ENCODE results near the gene HPDL. TPM values are rescaled to one million over a fixed set of nuclear protein-coding genes. Genes with fewer than 3 reads are reported as not detected.
A peak's percentile ranks its signal among the peaks of the same experiment; 100 is the strongest.
"Not testable (repeated sequence)": the region's sequence is repeated elsewhere in the genome, so short reads cannot be mapped to it uniquely, and the experiment has no call there.

HPDL gene
- total RNA-seq, result 4.7 and 7.2 TPM in 2 replicates

DNA sequence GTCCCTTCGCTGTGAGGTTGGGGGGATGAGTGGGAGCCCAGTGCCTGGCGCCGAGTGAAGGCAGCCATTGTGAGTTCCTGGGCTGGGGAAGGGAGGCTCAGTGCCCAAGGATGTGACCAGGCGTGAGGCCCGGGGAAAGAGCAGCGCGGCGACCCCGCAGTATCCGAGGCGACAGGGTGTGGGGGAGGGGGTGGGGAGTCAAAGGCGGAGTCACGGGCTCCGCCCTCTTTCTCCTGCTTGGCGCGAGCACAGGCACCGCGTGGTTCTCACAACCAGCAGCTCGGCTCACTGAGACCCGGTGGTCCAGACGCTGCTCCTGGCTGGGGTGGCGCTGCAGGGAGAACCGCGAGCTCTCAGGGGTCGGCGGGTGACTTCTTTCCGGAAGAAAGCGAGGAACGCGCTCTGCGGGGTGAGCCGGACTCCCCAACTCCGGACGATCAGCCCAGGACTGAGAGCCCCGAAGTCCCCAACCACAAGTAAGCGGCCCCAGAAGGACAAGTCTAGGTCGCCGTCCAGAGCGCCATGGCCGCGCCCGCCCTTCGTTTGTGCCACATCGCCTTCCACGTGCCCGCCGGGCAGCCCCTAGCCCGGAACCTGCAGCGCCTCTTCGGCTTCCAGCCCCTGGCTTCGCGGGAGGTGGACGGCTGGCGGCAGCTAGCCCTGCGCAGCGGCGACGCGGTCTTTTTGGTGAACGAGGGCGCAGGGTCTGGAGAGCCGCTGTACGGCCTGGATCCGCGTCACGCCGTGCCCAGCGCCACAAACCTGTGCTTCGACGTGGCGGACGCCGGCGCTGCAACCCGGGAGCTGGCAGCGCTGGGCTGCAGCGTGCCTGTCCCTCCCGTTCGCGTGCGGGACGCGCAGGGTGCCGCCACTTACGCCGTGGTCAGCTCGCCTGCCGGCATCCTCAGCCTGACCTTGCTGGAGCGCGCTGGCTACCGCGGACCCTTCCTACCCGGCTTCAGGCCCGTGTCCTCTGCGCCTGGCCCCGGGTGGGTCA lies at the start of gene HPDL:
Gene HPDL (plus strand): TSS at position 269 of the 997 bp plus-strand sequence. CDS start 254 bp downstream, at position 523.
- no peak for DNase-seq (ENCODE audit: low read depth, low spot score)

DNA sequence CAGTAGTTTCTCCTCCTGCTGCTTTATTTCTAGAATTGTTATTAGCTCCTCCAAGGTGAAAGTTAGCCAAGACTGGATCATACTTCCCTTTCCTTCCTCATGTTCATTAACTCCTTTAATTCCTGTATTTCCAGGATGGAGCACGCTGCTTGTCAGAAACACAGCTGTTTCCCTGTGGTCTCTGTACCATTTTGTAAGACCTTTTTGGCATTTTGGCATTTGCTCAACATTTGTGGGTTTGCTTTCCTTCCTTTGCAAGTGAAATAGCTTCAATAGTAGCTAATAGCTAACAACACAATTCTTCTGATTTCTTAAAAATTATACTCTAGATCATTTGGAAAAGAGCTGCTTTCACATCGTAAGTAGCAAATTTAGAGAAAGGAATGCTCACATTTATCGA lies 44.3 kb upstream of the HPDL start:
- DNase-seq (ENCODE audit: low read depth, low spot score), result no peak

DNA sequence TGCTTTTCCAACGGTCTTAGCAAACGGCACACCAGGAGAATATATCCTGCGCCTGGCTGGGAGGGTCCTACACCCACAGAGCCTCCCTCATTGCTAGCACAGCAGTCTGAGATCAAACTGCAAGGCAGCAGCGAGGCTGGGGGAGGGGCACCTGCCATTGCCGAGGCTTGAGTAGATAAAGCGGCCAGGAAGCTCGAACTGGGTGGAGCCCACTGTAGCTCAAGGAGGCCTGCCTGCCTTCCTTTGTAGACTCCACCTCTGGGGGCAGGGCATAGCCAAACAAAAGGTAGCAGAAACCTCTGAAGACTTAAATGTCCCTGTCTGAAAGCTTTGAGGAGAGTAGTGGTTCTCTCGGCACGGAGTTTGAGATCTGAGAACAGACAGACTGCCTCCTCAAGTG lies 41.8 kb upstream of the HPDL start:
- DNase-seq (ENCODE audit: low read depth, low spot score), result not testable (repeated sequence)

DNA sequence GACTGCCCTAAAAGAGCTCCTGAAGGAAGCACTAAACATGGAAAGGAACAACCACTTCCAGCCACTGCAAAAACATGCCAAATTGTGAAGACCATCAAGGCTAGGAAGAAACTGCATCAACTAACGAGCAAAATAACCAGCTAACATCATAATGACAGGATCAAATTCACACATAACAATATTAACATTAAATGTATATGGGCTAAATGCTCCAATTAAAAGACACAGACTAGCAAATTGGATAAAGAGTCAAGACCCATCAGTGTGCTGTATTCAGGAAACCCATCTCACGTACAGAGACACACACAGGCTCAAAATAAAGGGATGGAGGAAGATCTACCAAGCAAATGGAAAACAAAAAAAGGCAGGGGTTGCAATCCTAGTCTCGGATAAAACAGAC lies 40.2 kb upstream of the HPDL start:
- DNase-seq (ENCODE audit: low read depth, low spot score), result not testable (repeated sequence)

DNA sequence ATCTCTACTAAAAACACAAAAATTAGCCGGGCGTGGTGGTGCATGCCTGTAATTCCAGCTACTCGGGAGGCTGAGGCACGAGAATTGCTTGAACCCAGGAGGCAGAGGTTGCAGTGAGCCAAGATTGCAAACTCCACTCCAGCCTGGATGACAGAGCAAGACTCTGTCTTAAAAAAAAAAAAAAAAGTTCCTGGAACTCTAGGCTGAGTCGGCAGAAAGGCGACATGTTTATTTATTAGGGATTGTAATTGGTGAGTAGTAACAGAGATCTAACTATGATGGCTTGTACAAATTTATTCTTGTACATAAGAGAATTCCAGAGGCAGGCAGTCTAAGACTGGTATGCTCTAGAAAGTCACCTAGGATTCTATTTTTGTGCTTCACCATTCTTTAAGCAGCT lies 35.7 kb upstream of the HPDL start:
- DNase-seq (ENCODE audit: low read depth, low spot score), result not testable (repeated sequence)

GRCh38 chr1:45291716-45292115 lies 35.0 kb upstream of the HPDL start:
- no peak for DNase-seq (ENCODE audit: low read depth, low spot score)

GRCh38 chr1:45297666-45298356 lies 28.9 kb upstream of the HPDL start:
- DNase-seq (ENCODE audit: low read depth, low spot score), result no peak

- DNase-seq (ENCODE audit: low read depth, low spot score), result no peak
Measured at GRCh38 chr1:45299296-45299695, 27.4 kb upstream of the HPDL start.

DNA sequence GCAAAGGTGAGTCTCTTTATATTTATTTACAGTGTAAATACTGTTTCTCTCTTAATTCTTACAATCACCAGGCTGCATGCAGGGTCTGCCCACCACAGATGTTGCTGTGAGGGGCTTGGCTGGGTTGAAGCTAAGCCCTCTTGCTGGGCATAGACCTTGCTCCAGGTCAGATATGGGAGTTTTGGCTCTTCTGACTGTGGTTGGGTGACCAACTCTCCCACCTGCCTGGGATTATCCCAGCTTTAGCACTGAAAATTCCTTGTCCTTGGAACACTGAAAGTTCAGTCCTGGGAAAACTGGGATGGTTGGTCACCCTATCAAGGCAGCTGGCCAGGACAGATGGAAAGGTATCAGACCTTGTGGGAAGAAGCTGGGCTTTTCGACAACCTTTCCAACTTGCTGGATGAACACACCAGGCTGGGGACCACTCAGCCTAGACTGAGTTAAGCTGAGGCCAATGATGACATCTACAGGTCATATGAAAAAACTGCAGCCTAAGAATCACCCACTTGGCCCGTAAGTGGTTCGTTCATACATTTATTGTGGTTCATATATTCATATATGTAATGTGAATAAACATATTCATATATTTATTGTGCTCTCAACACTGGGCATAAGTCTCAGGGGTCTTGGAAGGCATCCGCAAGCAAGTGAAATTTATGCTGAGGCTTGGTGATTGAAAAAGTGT lies 26.6 kb upstream of the HPDL start:
- DNase-seq (ENCODE audit: low read depth, low spot score), result peak; percentile 51

- no peak for DNase-seq (ENCODE audit: low read depth, low spot score)
Measured at GRCh38 chr1:45300669-45300997, 26.1 kb upstream of the HPDL start.

GRCh38 chr1:45302505-45303150 lies 24.1 kb upstream of the HPDL start:
- DNase-seq (ENCODE audit: low read depth, low spot score), result no peak

GRCh38 chr1:45303520-45304310 lies 23.0 kb upstream of the HPDL start:
- DNase-seq (ENCODE audit: low read depth, low spot score), result peak; percentile 89

DNA sequence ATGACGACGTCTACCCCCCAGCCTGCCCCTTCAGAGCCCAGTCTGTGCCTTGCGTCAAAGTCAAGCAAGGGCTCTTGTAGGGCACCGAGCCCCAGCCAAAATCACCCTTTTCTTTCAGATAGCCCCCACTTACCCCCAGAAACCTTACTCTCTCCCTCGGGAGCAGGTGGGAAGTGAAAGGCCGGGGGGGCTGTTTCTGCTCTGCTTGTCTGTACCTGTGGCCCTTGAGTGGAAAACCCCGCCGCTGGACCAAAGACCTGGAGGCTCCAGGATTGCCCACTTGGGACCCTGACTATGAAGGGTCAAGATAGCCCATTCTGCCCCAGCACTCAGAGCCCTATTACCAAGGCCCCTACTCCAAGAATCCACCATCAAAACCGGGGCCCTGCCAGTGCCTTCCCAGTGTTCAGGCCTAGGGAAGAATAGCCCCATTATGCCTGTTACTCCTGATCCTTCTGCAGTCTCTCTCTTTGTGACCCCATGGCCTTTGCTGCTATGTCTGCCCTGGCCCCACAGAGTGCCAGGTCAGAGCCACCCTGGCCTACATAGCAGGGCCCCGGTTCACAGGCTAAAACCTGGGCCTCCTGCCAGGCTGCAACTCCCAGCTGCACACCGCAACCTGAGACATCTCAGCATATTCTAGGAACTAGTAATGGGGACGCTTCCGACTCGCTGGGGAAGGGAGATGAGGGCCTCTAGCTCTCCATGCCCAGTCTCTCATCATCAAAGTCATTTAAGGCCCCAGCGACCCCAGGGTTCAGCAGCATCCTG lies 22.2 kb upstream of the HPDL start:
- no peak for DNase-seq (ENCODE audit: low read depth, low spot score)

DNA sequence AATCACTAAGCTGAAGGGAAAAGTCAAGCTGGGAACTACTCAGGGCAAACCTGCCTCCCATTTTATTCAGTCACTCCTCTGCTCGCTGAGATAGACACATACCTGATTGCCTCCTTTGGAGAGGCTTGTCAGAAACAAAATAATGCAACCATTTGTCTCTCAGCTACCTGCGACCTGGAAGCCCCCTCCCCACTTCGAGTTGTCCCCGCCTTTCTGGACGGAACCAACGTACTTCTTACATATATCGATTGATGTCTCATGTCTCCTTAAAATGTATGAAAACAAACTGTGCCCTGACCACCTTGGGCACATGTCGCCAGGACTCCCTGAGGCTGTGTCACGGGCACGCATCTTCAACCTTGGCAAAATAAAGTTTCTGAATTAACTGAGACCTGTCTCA lies 21.5 kb upstream of the HPDL start:
- DNase-seq (ENCODE audit: low read depth, low spot score), result no peak

DNA sequence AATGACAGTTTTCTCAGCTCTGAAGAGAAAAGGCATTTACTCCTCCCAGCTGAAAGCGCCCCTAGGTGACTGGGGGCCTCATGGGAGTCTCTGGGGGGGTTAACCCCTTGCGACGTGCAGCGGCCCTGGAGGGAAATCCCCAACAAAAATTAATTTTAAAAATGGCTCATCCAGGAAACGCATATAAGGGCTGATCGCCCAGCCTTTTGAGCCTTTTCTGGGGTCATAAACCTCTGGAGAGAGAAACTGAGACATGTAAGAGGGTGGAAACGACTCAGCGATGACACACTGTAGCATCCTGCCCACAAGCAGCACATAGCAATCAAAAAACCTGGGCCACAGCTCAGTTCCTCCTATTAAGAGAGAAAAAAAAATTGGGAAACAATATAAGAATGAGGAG lies 20.4 kb upstream of the HPDL start:
- no peak for DNase-seq (ENCODE audit: low read depth, low spot score)

DNA sequence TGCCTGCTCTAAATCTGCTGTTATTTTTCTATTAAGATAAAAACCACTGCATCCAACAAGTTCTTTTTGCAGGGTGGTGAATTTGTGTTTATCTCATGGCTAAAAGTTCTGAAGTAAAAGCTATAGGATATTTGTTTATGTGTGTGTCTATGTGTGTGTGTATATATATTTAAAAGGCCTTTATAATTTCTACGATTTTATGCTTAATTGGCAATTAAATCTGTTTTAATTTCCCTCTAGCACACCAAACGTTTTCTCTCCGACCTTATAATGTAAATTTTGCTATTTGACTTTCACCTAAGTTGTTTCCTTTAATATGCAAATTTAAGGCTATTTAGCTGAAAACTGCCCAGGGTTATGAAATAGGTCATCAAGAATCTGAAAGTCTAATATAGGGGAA lies 19.8 kb upstream of the HPDL start:
- DNase-seq (ENCODE audit: low read depth, low spot score), result no peak

- DNase-seq (ENCODE audit: low read depth, low spot score), result no peak
Measured at GRCh38 chr1:45314266-45314665, 12.4 kb upstream of the HPDL start.

DNA sequence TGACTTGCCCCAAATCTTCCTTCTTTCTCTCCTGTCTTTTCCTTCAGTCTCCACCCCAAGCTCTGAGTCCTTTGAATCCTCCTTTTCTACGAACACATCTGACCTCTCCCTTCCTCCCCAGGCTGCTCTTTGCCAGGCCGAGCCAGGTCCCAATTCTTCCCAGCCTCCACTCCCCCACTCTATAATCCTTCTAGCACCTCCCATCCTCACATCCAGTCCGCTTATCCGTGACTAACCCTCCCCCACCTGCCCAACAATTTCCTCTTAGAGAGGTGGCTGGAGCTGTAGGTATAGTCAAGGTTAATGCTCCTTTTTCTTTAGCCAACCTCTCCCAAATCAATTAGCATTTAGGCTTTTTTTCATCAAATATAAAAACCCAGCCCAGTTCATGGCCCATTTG lies 9.5 kb upstream of the HPDL start:
- no peak for DNase-seq (ENCODE audit: low read depth, low spot score)

GRCh38 chr1:45319761-45320160 lies 6.9 kb upstream of the HPDL start:
- DNase-seq (ENCODE audit: low read depth, low spot score), result no peak

- no peak for DNase-seq (ENCODE audit: low read depth, low spot score)
Measured at GRCh38 chr1:45321444-45321843, 5.3 kb upstream of the HPDL start.
